AG09319 (cell line): Measurements from ENCODE around the gene DCTD.

Experiments used
- DNase-seq: peaks from one replicate; pipeline ENCODE4 v3.0.0-alpha.2; 2010; ENCODE audit warnings: low read depth; ENCODE audit errors: extremely low read depth
- TF ChIP-seq, protein P1 (sequence below): IDR thresholded peaks from 2 replicates; pipeline ENCODE4 v1.5.1; 2011; ENCODE audit warnings: low read depth, mild to moderate bottlenecking, inconsistent platforms, low read length, moderate library complexity

DCTD gene

DNA sequence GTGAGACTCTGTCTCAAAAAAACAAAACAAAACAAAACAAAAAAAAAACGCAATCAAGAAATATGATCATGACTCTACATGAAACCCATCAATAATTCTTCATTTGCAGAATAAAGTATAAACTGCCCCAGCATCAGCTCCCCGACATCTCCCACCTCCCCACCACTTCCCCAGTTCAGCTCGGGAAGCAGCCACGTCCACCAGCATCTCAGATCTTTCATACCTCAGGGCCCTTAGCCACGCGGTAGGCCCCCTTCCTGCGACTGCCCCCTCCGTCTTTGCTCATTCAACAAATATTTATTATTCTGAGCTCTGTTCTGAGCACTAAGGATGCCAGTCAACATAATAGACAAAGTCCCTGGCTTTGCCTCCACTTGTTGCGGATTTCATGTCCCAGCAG lies 45.6 kb downstream of the DCTD start:
- TF ChIP-seq, protein P1, sequence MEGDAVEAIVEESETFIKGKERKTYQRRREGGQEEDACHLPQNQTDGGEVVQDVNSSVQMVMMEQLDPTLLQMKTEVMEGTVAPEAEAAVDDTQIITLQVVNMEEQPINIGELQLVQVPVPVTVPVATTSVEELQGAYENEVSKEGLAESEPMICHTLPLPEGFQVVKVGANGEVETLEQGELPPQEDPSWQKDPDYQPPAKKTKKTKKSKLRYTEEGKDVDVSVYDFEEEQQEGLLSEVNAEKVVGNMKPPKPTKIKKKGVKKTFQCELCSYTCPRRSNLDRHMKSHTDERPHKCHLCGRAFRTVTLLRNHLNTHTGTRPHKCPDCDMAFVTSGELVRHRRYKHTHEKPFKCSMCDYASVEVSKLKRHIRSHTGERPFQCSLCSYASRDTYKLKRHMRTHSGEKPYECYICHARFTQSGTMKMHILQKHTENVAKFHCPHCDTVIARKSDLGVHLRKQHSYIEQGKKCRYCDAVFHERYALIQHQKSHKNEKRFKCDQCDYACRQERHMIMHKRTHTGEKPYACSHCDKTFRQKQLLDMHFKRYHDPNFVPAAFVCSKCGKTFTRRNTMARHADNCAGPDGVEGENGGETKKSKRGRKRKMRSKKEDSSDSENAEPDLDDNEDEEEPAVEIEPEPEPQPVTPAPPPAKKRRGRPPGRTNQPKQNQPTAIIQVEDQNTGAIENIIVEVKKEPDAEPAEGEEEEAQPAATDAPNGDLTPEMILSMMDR = no peak

DNA sequence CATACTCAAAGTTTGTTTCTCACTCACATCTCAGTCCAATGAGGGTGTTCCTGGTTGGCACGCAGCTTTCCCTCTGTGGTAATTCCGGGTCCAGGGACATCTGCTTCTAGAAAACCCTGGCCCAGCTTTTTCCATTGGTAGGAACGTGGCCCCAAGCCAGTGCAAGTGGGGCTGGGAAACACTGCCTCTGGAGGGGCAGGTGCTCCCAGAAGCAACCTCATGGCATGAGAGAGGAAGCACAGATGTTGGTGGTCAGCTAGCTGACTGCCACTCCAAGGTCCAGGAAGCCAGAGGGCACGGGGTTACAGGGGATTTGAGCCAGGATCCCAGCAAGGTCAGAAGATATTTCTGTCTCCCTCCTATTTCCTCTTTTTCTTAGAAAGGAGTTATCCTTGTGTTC lies 47.5 kb downstream of the DCTD start:
- TF ChIP-seq, protein P1 = no peak
- no peak for DNase-seq

More for the DNA sequence above, 45.6 kb downstream of the DCTD start:
- no peak for DNase-seq

DNA sequence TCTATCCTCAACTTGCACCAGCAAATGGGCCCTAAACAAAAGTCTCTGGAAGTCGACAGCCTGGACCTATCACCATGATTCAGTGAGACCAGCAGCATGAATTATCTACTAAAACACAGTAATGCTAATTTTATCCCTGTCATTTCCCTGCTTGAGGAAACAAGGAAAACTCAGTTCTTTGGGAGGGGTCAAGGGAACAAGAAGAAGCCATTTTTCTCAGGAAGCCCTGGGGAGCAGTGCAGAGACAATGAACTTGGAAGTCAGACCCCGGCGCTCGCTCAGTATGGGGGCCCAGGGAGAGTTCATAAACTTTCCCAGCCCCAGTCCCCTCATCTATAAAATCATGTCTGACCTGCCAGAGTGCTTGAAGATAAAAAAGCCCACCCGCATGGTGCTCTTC lies 50.4 kb downstream of the DCTD start:
- TF ChIP-seq, protein P1 = no peak

DNA sequence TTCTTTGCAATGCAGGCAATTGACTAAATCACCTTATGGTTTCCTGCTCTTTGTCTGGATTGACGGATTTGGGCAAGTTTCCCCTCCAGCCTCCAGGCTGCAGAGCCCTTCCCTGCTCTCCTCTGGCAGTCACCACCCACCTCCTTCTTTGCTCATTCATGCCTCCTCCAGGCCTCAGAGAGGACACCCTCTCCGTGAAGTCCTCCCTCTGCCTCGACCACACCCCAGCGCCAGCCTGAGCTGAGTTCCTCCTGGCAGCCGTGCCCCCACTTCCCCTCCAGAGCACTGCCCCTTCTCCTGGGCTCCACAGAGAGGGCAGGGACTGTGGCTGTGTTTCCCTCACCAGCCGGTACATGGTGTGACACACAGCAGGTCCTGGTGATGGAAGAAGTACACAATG lies 53.7 kb downstream of the DCTD start:
- no peak for DNase-seq
- TF ChIP-seq, protein P1 = no peak

More for the DNA sequence above, 50.4 kb downstream of the DCTD start:
- no peak for DNase-seq

DNA sequence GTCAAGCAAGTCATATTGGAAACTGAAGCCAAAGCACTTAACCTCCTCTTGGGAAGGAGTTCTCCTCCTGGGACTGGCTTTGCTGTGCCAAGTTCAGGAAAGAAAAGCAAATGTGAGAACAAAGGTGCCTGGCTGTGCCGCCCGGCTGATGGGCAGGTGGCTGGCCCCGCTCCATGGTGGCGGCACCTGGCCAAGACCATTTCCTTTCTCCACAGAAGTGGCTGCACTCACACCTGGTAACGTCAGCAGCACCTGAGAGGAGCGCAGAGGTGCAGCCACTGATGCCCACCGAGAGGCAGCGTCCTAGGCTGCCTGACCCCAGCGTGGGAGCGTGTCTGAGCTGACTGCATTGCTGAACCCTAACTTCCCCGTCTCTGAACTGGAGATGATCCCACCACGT lies 54.3 kb downstream of the DCTD start:
- DNase-seq = no peak
- TF ChIP-seq, protein P1 = no peak

DNA sequence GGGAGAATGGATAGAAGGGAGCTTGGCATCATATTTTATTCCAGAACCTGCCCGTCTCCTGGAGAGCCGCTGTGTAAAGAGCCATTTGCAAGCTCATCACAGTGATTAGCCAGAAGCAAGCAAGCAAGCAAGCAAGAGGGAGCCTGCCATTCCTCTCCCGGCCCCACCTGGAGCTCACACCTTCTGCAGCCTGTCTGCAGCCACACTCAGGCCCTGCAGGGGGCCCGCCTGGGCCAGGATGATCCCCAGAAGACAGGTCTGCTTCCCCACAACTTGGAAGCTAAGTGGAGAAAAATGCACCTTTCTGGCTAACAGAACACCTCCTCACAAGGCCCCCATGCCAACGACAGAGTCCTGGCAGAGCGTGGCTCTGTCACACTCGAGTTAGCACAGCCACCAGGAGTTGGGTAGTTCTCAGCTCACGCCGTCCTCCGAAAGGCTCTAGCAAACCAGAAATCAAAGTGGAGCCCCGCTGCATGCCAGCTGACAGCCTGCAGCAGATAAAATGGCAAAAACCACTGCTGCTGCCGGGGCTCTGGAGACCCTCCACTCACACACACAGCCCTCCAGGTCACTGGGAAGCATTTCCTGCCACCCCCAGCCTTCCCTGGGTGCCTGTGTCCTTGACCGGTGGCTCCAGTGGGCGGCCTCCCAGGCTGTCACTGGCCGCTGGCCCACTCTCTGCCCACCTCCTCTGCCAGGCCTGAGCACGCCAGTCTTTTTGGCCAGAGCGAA lies 54.9 kb downstream of the DCTD start:
- TF ChIP-seq, protein P1 = no peak
- no peak for DNase-seq

DNA sequence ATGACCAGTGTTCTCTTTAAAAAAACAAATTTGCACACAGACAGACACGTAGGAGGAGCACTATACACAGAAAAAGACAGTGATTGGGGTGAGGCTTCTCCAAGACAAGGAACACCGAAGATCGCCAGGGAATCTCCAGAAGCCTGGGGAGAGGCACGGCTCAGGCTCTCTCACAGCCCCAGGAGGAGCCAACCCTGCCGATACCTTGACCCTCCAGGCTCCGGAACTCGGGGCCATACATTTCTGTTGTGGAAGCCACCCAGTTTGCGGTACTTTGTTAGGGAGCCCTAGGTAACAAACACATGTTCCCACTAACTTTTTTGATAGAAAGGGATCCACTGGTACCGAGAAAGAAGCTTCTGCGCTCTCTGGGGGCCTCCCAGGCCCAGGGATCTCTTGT lies 55.8 kb downstream of the DCTD start:
- DNase-seq = no peak

More for the DNA sequence above, 55.8 kb downstream of the DCTD start:
- TF ChIP-seq, protein P1 = no peak
